HG02938 (cell line): ENCODE measurements around the gene RRM2.

Source experiments
- ATAC-seq: cut with Tn5 transposase; IDR thresholded peaks from one replicate; pipeline ENCODE4 v1.9.1; 2021; ENCODE audit warnings: mild to moderate bottlenecking, moderate library complexity; ENCODE audit not compliant: unreplicated experiment

The RRM2 gene

GRCh38 chr2:10169053-10169578 lies 46.6 kb downstream of the RRM2 start:
- no peak for ATAC-seq

GRCh38 chr2:10169581-10169980 lies 47.0 kb downstream of the RRM2 start:
- ATAC-seq: no peak

GRCh38 chr2:10170256-10170655 lies 47.7 kb downstream of the RRM2 start:
- ATAC-seq: no peak

- ATAC-seq: no peak
Measured at GRCh38 chr2:10171006-10171800, 48.7 kb downstream of the RRM2 start.

- no peak for ATAC-seq
Measured at GRCh38 chr2:10172033-10172871, 49.7 kb downstream of the RRM2 start.

GRCh38 chr2:10173258-10174005 lies 50.9 kb downstream of the RRM2 start:
- ATAC-seq: no peak

- no peak for ATAC-seq
Measured at GRCh38 chr2:10174173-10174572, 51.6 kb downstream of the RRM2 start.

- ATAC-seq: no peak
Measured at GRCh38 chr2:10175441-10175840, 52.9 kb downstream of the RRM2 start.

GRCh38 chr2:10178751-10179150 lies 56.2 kb downstream of the RRM2 start:
- ATAC-seq: no peak

- no peak for ATAC-seq
Measured at GRCh38 chr2:10179422-10179821, 56.9 kb downstream of the RRM2 start.

- no peak for ATAC-seq
Measured at GRCh38 chr2:10180229-10180628, 57.7 kb downstream of the RRM2 start.
